HG02623 (cell line): Measurements from ENCODE around the gene CRTAC1.
A peak's percentile ranks its signal among the peaks of the same experiment; 100 is the strongest.

Experiments
- ATAC-seq: cut with Tn5 transposase; IDR thresholded peaks from one replicate; pipeline ENCODE4 v1.9.1; 2021; ENCODE audit warnings: moderate library complexity; ENCODE audit not compliant: unreplicated experiment

CRTAC1 gene

GRCh38 chr10:97925308-97925938 is 105.0 kb downstream of the CRTAC1 start:
- ATAC-seq, result no peak

- ATAC-seq, result no peak
Measured at GRCh38 chr10:97924678-97925077, 105.7 kb downstream of the CRTAC1 start.

- ATAC-seq, result no peak
Measured at GRCh38 chr10:97923476-97923875, 106.9 kb downstream of the CRTAC1 start.

GRCh38 chr10:97923057-97923456 is 107.4 kb downstream of the CRTAC1 start:
- ATAC-seq, result no peak

GRCh38 chr10:97922022-97922758 is 108.2 kb downstream of the CRTAC1 start:
- no peak for ATAC-seq

GRCh38 chr10:97921581-97922021 is 108.8 kb downstream of the CRTAC1 start:
- ATAC-seq, result no peak

- ATAC-seq, result no peak
Measured at GRCh38 chr10:97920865-97921264, 109.6 kb downstream of the CRTAC1 start.

GRCh38 chr10:97919012-97919411 is 111.4 kb downstream of the CRTAC1 start:
- ATAC-seq, result no peak

- ATAC-seq, result no peak
Measured at GRCh38 chr10:97916586-97916985, 113.8 kb downstream of the CRTAC1 start.

GRCh38 chr10:97915346-97916131 is 114.9 kb downstream of the CRTAC1 start:
- ATAC-seq, result no peak

- peak; percentile 71 for ATAC-seq
Measured at GRCh38 chr10:97914837-97915211, 115.6 kb downstream of the CRTAC1 start.

- no peak for ATAC-seq
Measured at GRCh38 chr10:97914171-97914836, 116.1 kb downstream of the CRTAC1 start.

GRCh38 chr10:97913614-97914013 is 116.8 kb downstream of the CRTAC1 start:
- ATAC-seq, result no peak

GRCh38 chr10:97913193-97913592 is 117.2 kb downstream of the CRTAC1 start:
- no peak for ATAC-seq

- no peak for ATAC-seq
Measured at GRCh38 chr10:97911217-97911616, 119.2 kb downstream of the CRTAC1 start.

GRCh38 chr10:97910661-97911060 is 119.8 kb downstream of the CRTAC1 start:
- ATAC-seq, result no peak

GRCh38 chr10:97907830-97908229 is 122.6 kb downstream of the CRTAC1 start:
- ATAC-seq, result no peak

GRCh38 chr10:97907211-97907610 is 123.2 kb downstream of the CRTAC1 start:
- ATAC-seq, result no peak

- ATAC-seq, result no peak
Measured at GRCh38 chr10:97905276-97905675, 125.1 kb downstream of the CRTAC1 start.

GRCh38 chr10:97904576-97904975 is 125.8 kb downstream of the CRTAC1 start:
- no peak for ATAC-seq

GRCh38 chr10:97904018-97904381 is 126.4 kb downstream of the CRTAC1 start:
- ATAC-seq, result no peak
